Cardiac fibroblast (primary cell): ENCODE data around the gene CORO2B.

Experiments used
- DNase-seq, 2 donors: peaks; one replicate each; pipeline versions ENCODE4 v3.0.0 to v3.0.0-alpha.2; 2010; ENCODE audit warnings: low read depth in 2 of 2
- H3K4me3 ChIP-seq, 2 donors: replicated peaks in 1 of 2; 1 replicate in 1 of 2; 2 replicates in 1 of 2; pipeline ENCODE4 v1.5.1; 2011; ENCODE audit warnings: low read depth in 2 of 2, low read length in 2 of 2, mild to moderate bottlenecking in 2 of 2, moderate library complexity in 1 of 2
- CTCF ChIP-seq: IDR thresholded peaks from one replicate; pipeline ENCODE4 v1.5.1; 2011; ENCODE audit warnings: low read depth, mild to moderate bottlenecking, low read length, inconsistent platforms

CORO2B gene

GRCh38 chr15:68618908-68619698 is 40.3 kb downstream of the CORO2B start:
- no peak for TF ChIP-seq CTCF
- peak; percentile 62 to 79 for DNase-seq
- no peak overlapping the region for H3K4me3 ChIP-seq

DNA sequence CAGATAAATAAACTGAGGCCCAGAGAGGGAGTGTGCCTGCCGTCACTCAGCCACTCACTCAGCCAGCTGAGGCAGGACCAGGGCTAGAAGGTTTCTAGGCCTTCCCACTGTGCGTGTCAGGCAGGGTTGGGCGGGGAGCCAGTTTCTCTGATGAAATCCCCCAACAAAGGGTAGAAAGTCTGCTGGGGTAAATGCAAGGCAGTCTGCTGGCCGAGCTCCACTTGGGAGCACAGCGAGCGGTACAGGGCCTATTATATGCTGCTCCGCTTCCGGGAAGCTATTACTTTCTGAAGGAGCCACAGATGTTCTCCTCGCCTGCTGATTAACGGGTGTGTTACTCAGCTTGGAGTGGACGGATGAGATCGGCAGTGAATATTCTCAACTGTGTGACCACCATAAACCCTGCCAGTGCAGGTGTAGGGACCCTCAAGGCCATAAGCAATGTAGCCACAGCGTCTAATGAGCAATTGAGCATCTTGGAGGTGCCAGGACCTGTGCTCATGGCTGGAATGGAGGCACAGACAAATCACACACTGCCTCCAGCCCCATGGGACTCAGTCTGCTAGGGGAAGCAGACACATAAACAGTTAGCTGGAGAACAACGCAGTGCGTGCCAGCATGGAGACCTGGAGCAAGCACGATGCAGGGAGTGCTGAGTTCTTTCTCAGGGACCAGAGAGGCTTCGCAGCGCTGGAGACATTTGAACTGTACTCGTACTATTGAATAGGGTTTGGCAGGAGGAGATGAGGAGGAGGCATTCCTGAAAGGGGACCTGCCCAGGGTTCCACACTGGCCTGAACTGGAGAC is 42.1 kb downstream of the CORO2B start:
- no peak for TF ChIP-seq CTCF
- peak overlapping the region in 1 of 2 donors; percentile 36 for H3K4me3 ChIP-seq
- DNase-seq: peak; percentile 99

DNA sequence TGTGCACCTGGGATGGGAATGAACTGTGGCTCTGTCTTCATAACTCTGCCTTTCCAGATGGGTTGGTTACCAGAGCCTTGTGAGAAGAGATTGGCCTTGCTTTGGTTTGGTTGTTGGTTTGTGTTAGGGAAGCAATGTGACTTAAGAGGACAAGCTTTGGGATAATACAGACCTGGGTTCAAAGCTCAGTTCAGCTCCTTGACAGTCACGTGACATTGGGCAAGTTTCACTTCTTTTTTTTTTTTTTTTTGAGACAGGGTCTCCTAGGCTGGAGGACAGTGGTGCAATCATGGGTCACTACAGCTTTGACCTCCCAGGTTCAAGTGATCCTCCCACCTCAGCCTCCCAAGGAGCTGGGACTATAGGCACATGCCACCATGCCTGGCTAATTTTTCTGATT is 42.7 kb downstream of the CORO2B start:
- no peak for TF ChIP-seq CTCF
- no peak for DNase-seq
- no peak overlapping the region for H3K4me3 ChIP-seq

DNA sequence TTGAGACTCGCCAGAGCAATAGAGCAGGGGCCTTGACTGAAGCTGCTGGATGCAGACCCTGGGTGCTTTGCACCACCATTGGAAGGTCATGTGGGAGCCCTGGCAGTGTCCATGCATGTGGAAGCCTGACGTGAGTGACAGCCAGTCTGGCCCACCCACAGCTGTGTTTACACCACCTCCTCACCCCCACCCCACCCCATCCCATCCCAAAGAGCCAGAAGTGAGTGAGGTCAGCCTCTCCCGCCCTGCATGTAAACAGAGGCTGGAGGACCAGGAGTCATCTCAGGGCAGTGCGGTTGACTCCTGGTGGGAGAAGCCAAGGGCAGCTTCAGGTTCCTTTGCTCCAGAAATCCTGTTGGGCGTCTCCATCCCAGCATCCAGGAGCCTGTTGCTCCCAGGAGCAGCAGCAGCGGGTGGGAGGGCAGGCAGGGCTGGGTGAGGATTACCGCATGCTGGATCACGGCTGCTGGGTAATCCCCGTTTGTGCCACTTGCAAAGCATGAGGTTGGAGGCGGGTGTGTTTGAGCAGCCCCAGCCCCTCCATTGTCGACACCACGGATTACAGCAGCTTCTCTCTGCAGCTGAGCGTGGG is 44.6 kb downstream of the CORO2B start:
- no peak for TF ChIP-seq CTCF
- no peak for DNase-seq
- H3K4me3 ChIP-seq: no peak overlapping the region

DNA sequence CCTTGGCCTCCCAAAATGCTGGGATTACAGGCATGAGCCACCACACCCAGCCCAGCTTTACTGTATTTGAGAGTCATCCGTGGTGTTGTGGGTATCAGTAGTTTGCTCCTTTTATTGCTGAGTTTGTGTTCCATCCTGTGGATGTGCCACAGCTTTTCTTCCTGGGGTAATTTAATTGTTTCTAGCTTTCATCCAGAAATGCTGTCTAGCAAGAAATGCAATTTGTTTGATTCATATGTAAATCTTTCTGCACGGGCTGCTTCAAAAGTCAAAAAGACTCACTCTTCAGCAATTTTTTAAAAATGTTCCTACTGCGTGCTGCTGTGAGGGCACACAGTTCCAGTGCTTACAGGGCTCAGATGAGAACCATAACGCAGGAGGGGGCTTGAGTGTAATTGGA is 47.1 kb downstream of the CORO2B start:
- no peak for TF ChIP-seq CTCF
- no peak overlapping the region for H3K4me3 ChIP-seq
- DNase-seq: no peak

- no peak overlapping the region for H3K4me3 ChIP-seq
- no peak for DNase-seq
- no peak for TF ChIP-seq CTCF
Measured at GRCh38 chr15:68626283-68626682, 47.5 kb downstream of the CORO2B start.
